HPDE6-E6E7 (cell line): Measurements from ENCODE around the gene SMC1B.
A peak's percentile ranks its signal among the peaks of the same experiment; 100 is the strongest.
"Not testable (repeated sequence)": the region's sequence is repeated elsewhere in the genome, so short reads cannot be mapped to it uniquely, and the experiment has no call there.

ENCODE experiments used
- DNase-seq: peaks from one replicate; pipeline ENCODE4 v3.0.0; 2011; ENCODE audit warnings: missing footprints; ENCODE audit errors: extremely low spot score

Gene SMC1B, protein sequence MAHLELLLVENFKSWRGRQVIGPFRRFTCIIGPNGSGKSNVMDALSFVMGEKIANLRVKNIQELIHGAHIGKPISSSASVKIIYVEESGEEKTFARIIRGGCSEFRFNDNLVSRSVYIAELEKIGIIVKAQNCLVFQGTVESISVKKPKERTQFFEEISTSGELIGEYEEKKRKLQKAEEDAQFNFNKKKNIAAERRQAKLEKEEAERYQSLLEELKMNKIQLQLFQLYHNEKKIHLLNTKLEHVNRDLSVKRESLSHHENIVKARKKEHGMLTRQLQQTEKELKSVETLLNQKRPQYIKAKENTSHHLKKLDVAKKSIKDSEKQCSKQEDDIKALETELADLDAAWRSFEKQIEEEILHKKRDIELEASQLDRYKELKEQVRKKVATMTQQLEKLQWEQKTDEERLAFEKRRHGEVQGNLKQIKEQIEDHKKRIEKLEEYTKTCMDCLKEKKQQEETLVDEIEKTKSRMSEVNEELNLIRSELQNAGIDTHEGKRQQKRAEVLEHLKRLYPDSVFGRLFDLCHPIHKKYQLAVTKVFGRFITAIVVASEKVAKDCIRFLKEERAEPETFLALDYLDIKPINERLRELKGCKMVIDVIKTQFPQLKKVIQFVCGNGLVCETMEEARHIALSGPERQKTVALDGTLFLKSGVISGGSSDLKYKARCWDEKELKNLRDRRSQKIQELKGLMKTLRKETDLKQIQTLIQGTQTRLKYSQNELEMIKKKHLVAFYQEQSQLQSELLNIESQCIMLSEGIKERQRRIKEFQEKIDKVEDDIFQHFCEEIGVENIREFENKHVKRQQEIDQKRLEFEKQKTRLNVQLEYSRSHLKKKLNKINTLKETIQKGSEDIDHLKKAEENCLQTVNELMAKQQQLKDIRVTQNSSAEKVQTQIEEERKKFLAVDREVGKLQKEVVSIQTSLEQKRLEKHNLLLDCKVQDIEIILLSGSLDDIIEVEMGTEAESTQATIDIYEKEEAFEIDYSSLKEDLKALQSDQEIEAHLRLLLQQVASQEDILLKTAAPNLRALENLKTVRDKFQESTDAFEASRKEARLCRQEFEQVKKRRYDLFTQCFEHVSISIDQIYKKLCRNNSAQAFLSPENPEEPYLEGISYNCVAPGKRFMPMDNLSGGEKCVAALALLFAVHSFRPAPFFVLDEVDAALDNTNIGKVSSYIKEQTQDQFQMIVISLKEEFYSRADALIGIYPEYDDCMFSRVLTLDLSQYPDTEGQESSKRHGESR

DNA sequence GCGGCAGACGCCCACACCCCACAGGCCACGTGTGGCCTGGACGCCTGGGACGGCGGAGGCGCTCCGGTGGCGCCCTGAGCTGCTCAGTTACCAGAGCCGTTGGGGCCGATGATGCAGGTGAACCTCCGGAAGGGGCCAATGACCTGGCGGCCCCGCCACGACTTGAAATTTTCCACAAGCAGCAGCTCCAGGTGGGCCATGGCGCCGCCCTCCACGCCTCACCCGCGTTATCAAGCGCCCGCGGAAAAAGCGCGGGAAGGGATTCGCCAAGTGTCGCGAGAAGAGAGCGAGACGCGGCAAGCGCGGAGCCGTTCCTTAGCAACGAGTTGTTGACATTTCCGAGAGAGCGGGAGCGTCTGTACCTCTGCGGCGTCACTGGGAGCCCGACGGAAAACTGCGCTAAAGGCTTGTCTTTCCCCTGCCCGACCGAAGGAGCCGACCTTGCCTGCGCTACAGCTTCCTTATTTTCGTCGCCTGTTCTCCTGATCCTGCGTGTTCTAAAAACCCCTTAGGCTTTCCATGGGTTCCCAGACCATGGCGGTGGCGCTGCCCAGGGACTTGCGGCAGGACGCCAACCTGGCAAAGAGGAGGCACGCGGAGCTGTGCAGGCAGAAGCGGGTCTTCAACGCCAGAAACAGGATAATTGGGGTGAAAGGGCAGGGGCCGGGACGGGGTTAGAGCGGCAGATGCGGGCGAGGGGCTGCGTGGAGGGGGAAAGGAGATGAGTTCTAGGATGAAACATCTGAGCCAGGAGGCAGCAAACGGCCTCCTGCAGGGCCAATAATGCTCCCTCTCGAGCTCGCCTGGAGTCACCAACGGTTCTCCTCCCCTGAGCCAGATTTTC, at the start of gene SMC1B, which contains the start of gene RIBC2:
TSS of gene SMC1B (minus strand) at position 232 of the 844 bp plus-strand sequence. CDS start at position 200, 32 bp downstream.
TSS of gene RIBC2 (plus strand) at position 326 of the 844 bp plus-strand sequence. CDS start at position 520, 194 bp downstream.
- DNase-seq: peak; percentile 82

DNA sequence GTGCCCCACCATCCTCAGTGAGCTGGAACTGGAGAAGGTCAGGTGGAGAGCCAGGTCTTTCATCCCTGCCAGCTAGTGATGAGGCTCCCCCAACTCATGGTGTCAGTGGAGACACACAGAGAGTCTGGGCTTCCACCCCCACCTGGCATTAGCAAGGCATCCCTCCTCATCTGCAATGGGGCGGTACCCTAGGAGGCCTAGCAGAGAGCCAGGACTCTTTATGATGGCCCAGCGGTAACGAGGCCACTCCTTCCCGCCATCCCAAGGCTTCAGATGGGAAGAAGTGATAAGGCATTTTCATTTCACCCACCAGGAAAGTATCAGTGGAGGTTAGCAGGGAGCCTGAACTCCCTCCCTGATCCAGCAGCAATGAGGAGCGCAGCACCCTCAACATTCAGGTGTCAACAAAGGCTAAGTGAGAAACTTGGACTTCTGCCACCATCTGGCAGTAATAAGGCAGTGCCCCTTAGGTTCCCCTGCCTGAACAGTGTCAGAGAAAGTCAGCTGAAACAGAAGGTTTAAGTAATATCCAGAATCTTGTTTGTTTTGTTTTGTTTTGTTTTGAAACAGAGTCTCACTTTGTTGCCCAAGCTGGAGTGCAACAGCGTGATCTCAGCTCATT, 48.7 kb upstream of the SMC1B start:
- no peak for DNase-seq

DNA sequence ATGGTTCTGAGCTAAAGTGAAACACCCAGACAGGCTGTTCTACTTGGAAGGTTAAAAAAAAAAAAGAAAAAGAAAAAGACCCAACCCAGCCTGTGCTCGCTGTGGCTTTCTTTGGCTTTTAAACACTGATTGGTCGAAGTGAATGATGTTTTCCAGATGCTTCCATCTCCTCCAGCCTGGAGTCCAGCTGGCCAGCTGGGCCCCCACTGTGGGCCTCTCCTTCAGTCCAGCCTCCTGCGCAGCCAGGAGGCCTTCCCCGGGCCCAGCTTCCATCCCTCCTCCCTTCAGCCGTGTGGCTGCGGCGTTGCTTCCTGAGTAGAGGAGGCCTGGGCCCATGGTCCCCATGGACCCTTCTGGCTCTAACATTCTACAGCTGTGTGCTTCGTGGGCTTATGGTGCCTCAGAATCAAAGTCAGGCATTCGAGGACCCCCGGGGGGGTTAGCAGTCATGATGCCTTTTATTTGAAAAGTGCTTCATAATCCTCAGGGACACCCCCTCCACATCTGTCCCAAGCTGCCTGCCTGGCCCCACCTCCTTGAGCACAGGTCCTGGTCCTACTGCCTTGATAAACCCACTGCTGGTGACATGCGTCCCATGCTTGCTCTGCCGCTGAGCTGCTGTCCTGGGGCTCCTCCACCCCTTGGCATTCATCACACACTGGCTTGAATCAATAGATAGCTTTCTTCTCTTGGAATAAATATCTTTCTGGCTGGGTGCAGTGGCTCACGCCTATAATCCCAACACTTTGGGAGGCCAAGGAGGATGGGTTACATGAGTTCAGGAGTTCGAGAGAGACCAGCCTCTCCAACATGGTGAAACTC, 47.1 kb upstream of the SMC1B start:
- DNase-seq: no peak

DNA sequence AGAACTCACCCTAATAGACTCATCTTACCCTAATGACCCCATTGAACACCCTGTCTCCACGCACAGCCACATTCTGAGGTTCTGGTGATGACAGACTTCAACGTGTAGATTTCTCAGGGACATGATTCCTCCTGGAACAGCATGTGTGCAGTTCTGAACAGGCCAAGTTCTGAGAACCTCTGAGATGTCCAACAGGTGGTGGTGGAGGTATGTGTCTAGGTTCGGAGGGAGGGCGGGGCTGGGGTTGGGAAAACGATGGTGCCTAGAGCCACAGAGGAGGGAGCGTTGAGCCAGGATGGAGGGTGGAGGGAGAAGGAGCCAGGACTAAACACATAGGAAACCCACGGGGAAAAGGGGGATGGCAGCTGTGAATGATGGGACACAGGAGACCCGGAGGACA, 45.8 kb upstream of the SMC1B start:
- no peak for DNase-seq

DNA sequence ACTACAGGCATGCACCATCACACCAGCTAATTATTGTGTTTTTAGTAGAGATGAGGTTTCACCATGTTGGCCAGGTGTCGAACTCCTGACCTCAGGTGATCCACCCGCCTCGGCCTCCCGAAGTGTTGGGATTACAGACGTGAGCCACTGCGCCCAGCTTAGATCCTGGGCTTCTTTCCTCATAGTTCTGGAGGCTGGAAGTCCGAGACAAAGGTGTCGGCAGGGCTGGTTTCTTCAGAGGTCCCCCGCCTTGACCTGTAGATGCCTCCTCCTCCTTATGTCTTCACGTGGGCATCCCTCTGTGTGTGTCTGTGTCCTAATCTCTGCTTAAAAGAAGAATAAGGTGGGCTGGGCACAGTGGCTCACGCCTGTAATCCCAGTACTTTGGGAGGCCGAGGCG, 45.1 kb upstream of the SMC1B start:
- DNase-seq: no peak

DNA sequence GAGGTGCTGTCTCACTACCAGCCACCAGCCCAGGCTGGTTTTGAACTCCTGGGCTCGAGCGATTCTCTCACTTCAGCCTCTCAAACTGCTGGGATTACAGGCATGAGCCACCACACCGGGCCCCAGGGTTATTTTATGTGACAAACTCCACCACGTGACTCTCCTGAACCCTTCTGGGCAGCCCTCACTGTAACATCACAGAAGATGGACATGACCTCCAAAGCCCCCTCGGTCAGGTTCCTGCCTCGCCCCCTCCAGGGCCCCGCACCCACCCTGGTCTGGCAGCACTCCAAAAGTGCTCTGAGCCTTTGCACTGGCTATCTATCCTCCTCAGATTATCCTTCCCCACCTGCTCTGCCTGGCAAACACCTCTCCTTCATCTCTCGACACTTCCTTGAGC, 43.4 kb upstream of the SMC1B start:
- DNase-seq: no peak

DNA sequence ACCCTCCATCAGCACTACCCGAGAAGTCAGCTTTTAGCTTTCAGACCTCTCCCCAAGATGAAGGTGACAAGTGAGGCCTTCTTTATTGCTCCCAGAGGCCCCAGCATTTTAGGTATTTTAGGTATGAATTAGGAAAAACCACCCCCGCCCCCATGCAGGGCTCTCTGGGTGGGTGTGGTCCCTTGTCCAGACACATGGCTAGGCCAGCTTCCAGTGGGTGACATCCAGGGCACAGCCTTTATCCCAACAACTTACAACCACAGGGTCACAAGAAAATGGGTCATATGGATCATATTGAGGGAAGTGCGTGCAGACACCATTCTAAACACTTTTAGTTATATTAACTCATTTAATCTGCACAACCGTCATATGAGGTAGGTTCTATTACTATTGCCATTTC, 42.2 kb upstream of the SMC1B start:
- no peak for DNase-seq

DNA sequence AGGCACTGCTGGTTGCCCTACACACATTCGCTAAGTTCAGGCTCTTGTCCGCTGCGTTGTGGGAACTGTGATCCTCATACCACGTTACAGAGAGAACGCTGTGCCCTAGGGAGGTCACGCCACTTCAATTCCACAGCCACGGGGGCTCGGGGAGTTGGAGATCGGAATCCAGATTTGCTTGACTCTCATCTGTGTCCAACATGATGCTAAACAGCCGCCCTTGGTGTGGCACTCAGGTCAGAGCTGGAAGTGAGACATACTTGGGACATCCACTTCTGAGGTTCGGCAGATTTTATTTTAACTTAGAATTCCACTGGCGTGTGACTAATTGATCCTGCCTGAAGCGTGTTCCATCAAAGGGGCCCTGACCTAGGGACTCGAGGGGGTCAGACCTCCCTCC, 41.8 kb upstream of the SMC1B start:
- no peak for DNase-seq

DNA sequence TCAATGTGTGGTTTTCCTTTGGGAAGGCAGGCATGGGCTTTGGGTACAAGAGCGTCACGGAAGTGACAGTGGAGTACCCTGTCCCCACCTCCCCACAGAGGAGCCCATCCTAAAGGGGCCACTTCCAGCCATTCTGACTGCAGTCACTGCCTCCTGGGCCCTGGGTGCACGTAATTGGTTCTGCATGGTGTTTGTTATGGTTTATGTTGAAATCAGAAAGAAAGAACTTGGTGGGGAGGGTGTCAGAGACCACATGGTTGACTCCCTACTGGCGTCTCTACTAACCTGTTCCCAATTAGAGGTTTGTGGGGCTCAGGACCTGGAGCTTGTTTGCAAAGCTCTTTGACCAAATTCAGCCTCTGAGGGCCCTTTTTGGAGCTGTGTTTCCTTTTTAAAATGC, 40.9 kb upstream of the SMC1B start:
- no peak for DNase-seq

DNA sequence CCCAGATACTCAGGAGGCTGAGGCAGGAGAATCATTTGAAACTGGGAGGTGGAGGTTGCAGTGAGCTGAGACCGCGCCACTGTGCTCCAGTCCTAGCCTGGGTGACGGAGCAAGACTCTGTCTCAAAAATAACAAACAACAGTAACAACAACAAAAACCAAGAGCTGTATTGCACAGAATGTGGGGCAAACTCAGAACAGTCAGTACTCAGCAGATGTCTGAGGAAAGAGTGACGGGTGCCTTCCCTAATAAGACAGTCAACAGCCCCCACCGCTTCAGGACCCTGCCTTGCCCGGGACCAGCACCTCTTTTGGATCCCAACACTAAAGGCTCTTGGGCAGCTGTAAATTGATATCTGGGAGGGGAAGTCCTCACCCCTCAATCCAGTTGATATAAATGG, 40.4 kb upstream of the SMC1B start:
- no peak for DNase-seq

DNA sequence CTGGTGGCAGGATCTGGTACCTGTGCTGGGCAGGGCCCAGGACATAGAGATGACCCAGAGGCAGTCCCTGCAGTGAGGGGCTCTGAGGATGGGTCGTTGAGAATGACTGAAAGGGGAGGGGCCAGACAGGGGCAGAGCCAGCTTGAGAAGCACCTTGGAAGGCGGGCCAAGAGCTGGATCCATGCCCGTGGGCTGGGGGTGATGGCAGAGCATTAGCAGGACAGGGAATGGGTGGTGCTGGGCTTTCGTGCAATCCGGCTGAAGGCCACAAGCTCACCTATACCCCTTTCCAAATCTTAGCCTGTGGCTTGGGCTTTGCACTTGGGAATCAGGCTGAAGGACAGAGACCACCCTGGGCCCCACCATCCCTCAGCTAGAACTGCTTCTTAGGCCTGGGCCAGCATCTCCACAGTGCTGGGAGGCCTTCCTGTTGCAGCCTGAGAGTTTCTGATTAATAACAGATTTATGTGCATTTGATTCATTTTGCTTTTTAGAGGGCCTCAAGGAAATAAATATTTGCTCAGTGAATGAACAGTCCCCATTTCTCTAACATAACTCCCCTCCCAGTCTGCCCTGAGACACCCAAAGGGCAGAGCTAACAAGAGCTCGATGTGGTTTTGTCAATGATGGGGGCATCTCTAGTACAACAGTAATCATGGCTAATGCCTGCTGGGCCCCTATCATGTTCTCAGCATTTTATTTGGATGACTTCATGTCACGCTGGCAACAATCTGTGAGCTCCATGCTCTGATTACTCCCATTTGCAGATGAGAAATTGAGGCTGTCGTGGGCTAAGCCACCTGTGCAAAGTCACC, 39.4 kb upstream of the SMC1B start:
- no peak for DNase-seq

DNA sequence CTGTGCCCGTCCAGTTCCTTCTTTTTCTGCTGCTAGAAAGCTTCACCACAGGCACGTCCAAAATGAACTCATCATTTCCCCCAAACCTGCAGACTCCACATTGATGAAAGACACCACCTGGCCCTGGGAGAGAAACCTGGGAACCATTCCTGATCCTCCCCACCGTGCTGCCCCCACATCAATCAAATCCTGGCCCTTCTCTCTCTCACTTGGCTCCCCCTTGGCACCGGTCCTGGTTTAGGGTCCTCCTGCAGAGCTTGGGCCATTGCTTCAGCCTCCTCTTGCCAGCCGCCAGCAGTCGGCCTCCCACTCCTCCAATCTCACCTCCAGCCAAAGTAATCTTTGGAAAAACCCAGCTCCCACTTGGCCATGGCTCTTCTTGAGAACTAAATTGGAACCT, 38.6 kb upstream of the SMC1B start:
- DNase-seq: no peak

DNA sequence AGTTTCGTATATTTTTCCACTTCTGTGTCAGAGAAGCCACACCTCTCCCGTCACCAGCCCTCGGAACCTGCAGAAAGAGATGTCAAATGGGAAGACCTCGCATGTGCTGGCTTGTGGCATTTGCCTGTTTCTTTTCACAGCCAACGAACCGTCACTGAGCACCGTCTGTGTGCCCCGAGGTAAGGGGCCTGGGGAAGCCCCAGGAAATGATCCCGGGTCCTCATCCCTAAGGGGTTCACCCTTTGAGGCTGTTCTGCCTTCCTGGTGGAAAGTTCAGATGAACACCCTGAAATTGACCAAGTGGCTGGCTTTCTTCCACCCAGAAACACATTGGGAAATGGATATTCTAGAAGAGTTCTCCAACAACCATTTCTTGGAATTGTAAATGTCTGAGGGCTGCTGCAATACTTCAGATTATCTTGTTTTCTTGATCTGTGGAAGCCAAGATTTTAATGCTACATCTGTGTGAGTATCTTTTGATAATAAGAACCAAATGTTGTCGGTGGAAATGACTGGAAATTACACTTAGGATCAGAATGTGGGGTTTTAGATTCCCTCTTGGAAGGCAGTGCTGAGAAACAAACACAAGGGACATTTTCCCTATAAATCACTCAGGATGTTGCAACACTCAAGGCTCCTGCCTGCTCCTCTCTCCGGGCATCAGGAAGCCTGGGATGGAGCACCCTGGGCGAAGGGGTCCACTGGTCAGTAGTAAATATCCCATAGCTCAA, 37.7 kb upstream of the SMC1B start:
- DNase-seq: no peak

DNA sequence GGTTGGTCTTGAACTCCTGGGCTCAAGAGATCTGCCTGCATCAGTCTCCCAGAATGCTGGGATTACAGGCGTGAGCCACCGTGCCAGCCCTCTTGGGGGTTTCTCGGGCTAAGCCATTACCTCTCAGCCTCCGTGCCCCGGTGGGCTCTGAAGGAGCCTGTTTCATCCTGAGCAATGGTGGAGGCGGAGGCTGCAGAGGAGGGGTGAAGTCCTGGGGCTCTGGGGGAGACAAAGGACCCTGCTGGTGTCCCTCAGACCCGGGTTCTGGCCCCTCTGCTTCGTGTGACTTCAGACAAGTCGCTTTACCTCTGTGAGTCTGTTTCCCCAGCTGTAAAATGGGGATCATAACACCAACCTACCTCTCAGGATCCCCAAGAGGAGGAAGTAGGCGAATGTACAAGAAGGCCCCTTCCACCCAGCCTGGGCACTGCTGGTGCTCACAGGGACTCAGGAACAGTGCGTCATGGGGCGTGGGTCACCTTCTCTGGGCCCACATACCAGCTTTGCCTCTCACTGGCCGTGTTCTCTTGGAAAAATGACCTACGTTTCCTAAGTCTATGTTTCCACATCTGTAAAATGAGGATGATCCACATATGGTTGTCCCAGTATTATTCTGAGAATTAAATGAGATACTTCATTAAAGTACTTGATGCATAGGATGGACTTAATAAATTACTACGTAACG, 36.8 kb upstream of the SMC1B start:
- DNase-seq: no peak

DNA sequence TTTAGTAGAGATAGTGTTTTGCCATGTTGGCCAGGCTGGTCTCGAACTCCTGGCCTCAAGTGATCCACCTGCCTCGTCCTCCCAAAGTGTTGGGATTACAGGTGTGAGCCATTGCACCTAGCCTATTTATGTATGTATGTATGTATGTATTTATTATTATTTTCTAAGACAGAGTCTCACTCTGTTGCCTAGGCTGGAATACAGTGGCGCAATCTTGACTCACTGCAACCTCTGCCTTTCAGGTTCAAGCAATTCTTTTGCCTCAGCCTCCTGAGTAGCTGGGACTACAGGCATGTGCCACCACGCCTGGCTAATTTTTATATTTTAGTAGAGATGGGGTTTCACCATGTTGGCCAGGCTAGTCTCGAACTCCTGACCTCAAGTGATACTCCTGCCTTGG, 36.0 kb upstream of the SMC1B start:
- not testable (repeated sequence) for DNase-seq

DNA sequence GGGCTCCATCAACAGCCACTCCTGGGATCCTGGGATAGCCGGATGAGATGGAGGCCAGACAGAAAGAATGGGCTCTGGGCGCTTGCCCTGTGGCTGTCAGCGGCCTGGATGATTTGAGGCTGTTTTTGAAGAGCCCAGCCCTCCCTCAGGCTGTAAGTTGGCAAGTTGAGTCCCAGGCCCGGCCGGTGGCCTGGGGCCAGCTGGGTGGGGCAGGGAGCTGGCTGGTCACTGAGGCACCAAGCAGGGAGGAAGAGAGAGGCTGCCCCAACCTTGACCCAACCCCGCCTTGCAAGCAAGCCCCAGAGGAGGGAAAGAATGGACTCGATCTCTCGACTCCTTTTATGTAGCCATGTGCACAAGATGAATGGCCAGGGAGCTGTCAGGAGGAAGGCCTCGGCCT, 35.0 kb upstream of the SMC1B start:
- no peak for DNase-seq

DNA sequence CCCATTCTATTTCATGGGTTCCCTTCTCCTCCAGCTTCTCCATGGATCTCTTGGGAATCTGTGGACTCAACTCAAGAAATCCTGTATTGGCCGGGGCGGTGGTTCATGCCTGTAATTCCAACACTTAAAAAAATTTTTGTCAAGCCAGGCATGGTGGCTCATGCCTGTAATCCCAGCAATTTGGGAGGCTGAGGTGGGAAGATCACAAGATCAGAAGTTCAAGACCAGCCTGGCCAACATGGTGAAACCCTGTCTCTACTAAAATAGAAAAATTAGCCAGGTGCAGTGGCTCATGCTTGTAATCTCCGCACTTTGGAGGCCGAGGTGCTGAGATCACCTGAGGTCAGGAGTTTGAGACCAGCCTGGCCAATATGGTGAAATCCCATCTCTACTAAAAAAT, 34.2 kb upstream of the SMC1B start:
- DNase-seq: not testable (repeated sequence)

DNA sequence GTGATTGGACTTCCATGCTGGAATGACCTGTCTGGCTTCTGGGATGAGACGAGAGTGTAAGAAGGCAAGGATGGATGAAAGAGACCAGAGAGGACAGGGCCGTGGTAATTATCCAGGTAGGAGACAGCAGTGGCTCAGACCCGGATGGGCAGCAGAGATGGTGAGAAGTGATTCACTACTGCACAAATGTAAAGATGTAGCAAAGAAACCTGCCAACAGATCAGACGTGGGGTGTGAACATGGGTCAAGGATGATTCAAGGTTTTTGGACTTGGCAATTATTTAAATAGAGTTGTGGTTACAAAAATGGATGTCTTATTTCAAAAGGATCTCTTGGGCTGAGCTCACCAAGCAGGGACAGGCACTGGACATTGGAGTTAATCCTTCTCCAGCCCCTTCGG, 32.8 kb upstream of the SMC1B start:
- no peak for DNase-seq
